OCI-LY7 (cell line): ENCODE data around the gene DISC1. TPM values are rescaled to one million over a fixed set of nuclear protein-coding genes. Genes with fewer than 3 reads are reported as not detected.

ENCODE experiments used
- BruUV-seq: library from RNA; stranded (reverse); fragments of 400-500 nt; replicated peaks from 2 replicates; lab custom pipeline; 2021; lab: Mats Ljungman, UMichigan
- CTCF ChIA-PET: fragments of 300-600 bp; sonication (Branson Sonifier 250); formaldehyde crosslinking; loops from one replicate; lab custom pipeline; 2022; ENCODE audit warnings: antibody characterized with exemption; ENCODE audit not compliant: unreplicated experiment; lab: Charles Lee
- POLR2A ChIA-PET: fragments of 300-600 bp; sonication (Branson Sonifier 250); formaldehyde crosslinking; loops from one replicate; lab custom pipeline; 2022; ENCODE audit warnings: antibody characterized with exemption; lab: Charles Lee
- DNase-seq: peaks from one replicate; pipeline ENCODE4 v3.0.0-alpha.2; 2015; ENCODE audit warnings: low spot score
- H2AFZ ChIP-seq: fragments of 200-600 bp; sonication (generic), shearing (Covaris generic); 2 replicates; pipeline ENCODE4 v1.6.1; 2014; ENCODE audit warnings: mild to moderate bottlenecking, antibody characterized with exemption, low read length, moderate library complexity
- H3K27ac ChIP-seq: fragments of 200-600 bp; sonication (generic); 2 replicates; pipeline ENCODE4 v1.5.1; 2014; ENCODE audit warnings: mixed run types, low read depth, mild to moderate bottlenecking, moderate library complexity, low read length, inconsistent platforms; ENCODE audit not compliant: poor library complexity, severe bottlenecking
- H3K36me3 ChIP-seq: fragments of 200-600 bp; sonication (generic); 2 replicates; pipeline ENCODE4 v1.6.1; 2014; ENCODE audit warnings: mild to moderate bottlenecking, antibody characterized with exemption, low read length, moderate library complexity, mixed read lengths; ENCODE audit not compliant: insufficient read depth
- H3K4me1 ChIP-seq: fragments of 200-600 bp; sonication (generic); 2 replicates; pipeline ENCODE4 v1.5.1; 2014; ENCODE audit warnings: mild to moderate bottlenecking, low read length; ENCODE audit not compliant: insufficient read depth, poor library complexity, severe bottlenecking
- H3K4me2 ChIP-seq: fragments of 200-600 bp; sonication (generic); 2 replicates; pipeline ENCODE4 v1.6.1; 2014; ENCODE audit warnings: mild to moderate bottlenecking, low read length
- H3K4me3 ChIP-seq: fragments of 200-600 bp; sonication (generic); 2 replicates; pipeline ENCODE4 v1.5.1; 2014; ENCODE audit warnings: mild to moderate bottlenecking, low read depth, low read length; ENCODE audit not compliant: poor library complexity, severe bottlenecking
- H3K79me2 ChIP-seq: fragments of 200-600 bp; sonication (generic); 2 replicates; pipeline ENCODE4 v1.6.1; 2016; ENCODE audit warnings: low read depth, mild to moderate bottlenecking, low read length, moderate library complexity, mixed read lengths; ENCODE audit not compliant: insufficient read depth
- H3K9me2 ChIP-seq: fragments of 200-600 bp; sonication (generic); 2 replicates; pipeline ENCODE4 v1.6.1; 2016; ENCODE audit warnings: mild to moderate bottlenecking, low read length, mixed read lengths; ENCODE audit not compliant: insufficient read depth
- H3K9me3 ChIP-seq: fragments of 200-600 bp; sonication (generic); 2 replicates; pipeline ENCODE4 v1.6.1; 2014; ENCODE audit warnings: mild to moderate bottlenecking, mixed run types, low read length, mixed read lengths
- H4K20me1 ChIP-seq: fragments of 200-600 bp; sonication (generic); 2 replicates; pipeline ENCODE4 v1.6.1; 2014; ENCODE audit warnings: mild to moderate bottlenecking, antibody characterized with exemption, low read length, moderate library complexity, mixed read lengths; ENCODE audit not compliant: insufficient read depth
- EZH2phosphoT487 ChIP-seq: fragments of 200-600 bp; sonication (generic); IDR thresholded peaks from 2 replicates; pipeline ENCODE4 v1.6.1; 2018; ENCODE audit warnings: low read depth, borderline replicate concordance, mild to moderate bottlenecking, mixed run types, antibody characterized with exemption, low read length, moderate library complexity, mixed read lengths
- intact Hi-C: fragments of 100-400 bp; cut with micrococcal nuclease; formaldehyde crosslinking; loops from one replicate; pipeline ENCODE4 v1.10.0; 2022; ENCODE audit not compliant: unreplicated experiment
- total RNA-seq, 2 experiments: library from RNA; depleted of rRNA in 1 of 2; stranded (reverse); fragments of >200 nt in 1 of 2; shearing (Covaris generic) in 1 of 2; gene quantifications; 2 replicates each; pipeline ENCODE4 v1.2.3, GENCODE V29; 2014 to 2022
- TF ChIP-seq, protein P1 (sequence below): fragments of 200-600 bp; sonication (generic); conservative IDR thresholded peaks from 2 replicates; pipeline ENCODE4 v1.5.1; 2014; ENCODE audit warnings: mild to moderate bottlenecking, antibody characterized with exemption, low read length, moderate library complexity, mixed read lengths

The DISC1 gene
- total RNA-seq, 2 experiments from 2014 or later: 0.91 TPM; not detected in 1

DNA sequence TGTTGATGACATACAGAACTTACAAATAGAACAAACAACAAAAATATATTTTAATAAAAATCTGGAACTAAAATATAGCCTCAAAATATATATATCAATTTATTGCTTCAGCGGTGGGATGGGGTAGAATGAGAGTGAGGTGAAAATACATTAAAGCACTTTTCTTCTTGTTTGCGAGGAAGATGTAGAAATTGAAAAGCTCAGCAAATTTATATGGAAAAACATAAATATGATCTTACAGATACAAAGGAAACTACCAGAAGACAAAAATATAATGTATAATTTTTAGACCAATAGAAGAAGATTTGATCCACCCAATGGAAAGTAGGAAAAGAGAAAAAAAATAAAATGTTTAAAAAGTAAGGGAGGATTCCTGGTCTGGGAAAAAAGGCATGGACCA is 372.2 kb downstream of the DISC1 start:
- ChIA-PET CTCF (no interaction called here), POLR2A (interaction anchor here (0.7 kb wide), 1 partner anchor 28 kb away, joined by 3 read pairs; no protein-coding TSS in a partner anchor)
- H3K27ac ChIP-seq: no peak overlapping the region
- H3K9me3 ChIP-seq: no peaks in the 10 kb centered on the region
- no peak overlapping the region for H3K4me3 ChIP-seq
- DNase-seq: no peak
- no peaks in the 10 kb centered on the region for H4K20me1 ChIP-seq
- intact Hi-C loops: no loop called here
- TF ChIP-seq, protein P1, sequence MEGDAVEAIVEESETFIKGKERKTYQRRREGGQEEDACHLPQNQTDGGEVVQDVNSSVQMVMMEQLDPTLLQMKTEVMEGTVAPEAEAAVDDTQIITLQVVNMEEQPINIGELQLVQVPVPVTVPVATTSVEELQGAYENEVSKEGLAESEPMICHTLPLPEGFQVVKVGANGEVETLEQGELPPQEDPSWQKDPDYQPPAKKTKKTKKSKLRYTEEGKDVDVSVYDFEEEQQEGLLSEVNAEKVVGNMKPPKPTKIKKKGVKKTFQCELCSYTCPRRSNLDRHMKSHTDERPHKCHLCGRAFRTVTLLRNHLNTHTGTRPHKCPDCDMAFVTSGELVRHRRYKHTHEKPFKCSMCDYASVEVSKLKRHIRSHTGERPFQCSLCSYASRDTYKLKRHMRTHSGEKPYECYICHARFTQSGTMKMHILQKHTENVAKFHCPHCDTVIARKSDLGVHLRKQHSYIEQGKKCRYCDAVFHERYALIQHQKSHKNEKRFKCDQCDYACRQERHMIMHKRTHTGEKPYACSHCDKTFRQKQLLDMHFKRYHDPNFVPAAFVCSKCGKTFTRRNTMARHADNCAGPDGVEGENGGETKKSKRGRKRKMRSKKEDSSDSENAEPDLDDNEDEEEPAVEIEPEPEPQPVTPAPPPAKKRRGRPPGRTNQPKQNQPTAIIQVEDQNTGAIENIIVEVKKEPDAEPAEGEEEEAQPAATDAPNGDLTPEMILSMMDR: no peak
- TF ChIP-seq EZH2phosphoT487: no peak
- no peak overlapping the region for H2AFZ ChIP-seq
- no TSS peak for BruUV-seq
- H3K79me2 ChIP-seq: no peaks in the 10 kb centered on the region
- no peak overlapping the region for H3K4me2 ChIP-seq
- H3K36me3 ChIP-seq: no peaks in the 10 kb centered on the region
- H3K4me1 ChIP-seq: no peaks in the 10 kb centered on the region
- H3K9me2 ChIP-seq: no peaks in the 10 kb centered on the region

DNA sequence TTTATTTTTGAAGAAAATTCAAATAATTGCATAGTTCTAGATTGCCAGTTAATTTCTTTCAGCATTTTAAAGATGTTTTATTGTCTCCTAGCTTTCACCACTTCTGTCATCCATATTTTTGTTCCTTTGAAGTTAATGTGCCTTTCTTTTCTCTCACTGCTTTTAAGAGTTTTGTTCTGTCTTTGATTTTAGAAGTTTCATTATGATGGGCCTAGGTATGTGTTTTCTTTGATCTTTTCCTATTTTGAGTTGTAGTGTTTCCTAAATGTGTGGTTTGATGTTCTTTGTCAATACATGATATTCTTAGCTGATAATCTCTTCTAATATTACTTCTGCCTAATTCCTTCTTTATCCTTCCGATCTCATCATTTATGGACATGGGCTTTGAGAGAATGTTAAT is 378.7 kb downstream of the DISC1 start:
- BruUV-seq: no TSS peak
- Histone ChIP-seq H3K9me3 (no peaks in the 10 kb centered on the region), H3K79me2 (no peaks in the 10 kb centered on the region), H3K27ac (no peak overlapping the region), H2AFZ (no peak overlapping the region), H4K20me1 (no peaks in the 10 kb centered on the region), H3K4me1 (no peaks in the 10 kb centered on the region), H3K4me2 (no peak overlapping the region), H3K4me3 (no peak overlapping the region), H3K36me3 (no peaks in the 10 kb centered on the region), H3K9me2 (no peaks in the 10 kb centered on the region)
- CTCF ChIA-PET: no interaction called here
- no peak for DNase-seq
- intact Hi-C loops: no loop called here
- TF ChIP-seq, protein P1: no peak
- no peak for TF ChIP-seq EZH2phosphoT487
- POLR2A ChIA-PET: no interaction called here

DNA sequence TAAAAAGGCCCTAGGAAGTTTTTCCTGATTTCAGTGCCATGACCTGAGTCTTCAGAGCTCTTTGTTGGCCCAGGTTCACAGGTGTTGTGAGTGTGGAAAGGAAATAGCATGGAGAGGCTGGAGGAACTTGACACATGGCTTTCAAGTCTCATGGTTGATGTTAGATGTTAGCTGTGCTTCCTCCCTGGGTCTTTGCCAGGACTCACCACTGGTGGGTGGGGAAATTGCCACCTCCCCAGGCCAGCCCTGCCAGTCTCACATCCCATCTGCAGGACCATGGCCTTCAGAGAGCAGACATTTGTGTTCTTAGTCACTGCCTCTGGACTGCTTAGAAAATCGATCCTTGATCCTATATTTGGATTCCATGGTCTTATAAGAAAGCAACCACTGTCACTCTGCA is 383.2 kb downstream of the DISC1 start:
- no TSS peak for BruUV-seq
- Histone ChIP-seq H3K4me1 (no peaks in the 10 kb centered on the region), H3K79me2 (no peaks in the 10 kb centered on the region), H3K4me3 (no peak overlapping the region), H3K36me3 (no peaks in the 10 kb centered on the region), H3K9me3 (no peaks in the 10 kb centered on the region), H4K20me1 (no peaks in the 10 kb centered on the region), H3K4me2 (no peak overlapping the region), H3K9me2 (no peaks in the 10 kb centered on the region), H2AFZ (no peak overlapping the region), H3K27ac (no peak overlapping the region)
- POLR2A ChIA-PET: no interaction called here
- no peak for TF ChIP-seq EZH2phosphoT487
- TF ChIP-seq, protein P1: no peak
- CTCF ChIA-PET: no interaction called here
- intact Hi-C loops: no loop called here
- no peak for DNase-seq
